Fibroblast of pulmonary artery (primary cell): ENCODE results near the gene LAMA3.
A peak's percentile ranks its signal among the peaks of the same experiment; 100 is the strongest.

Experiments
- DNase-seq: peaks from one replicate; pipeline ENCODE4 v3.0.0-alpha.2; 2010; ENCODE audit warnings: low read depth
- H3K4me3 ChIP-seq: replicated peaks from 2 replicates; pipeline ENCODE4 v1.5.1; 2011; ENCODE audit warnings: low read depth, mild to moderate bottlenecking, control low read depth, low read length, moderate library complexity
- CTCF ChIP-seq: IDR thresholded peaks from 2 replicates; pipeline ENCODE4 v1.5.1; 2011; ENCODE audit warnings: mild to moderate bottlenecking, control low read depth, low read length, inconsistent platforms; ENCODE audit errors: missing control alignments

LAMA3 gene

DNA sequence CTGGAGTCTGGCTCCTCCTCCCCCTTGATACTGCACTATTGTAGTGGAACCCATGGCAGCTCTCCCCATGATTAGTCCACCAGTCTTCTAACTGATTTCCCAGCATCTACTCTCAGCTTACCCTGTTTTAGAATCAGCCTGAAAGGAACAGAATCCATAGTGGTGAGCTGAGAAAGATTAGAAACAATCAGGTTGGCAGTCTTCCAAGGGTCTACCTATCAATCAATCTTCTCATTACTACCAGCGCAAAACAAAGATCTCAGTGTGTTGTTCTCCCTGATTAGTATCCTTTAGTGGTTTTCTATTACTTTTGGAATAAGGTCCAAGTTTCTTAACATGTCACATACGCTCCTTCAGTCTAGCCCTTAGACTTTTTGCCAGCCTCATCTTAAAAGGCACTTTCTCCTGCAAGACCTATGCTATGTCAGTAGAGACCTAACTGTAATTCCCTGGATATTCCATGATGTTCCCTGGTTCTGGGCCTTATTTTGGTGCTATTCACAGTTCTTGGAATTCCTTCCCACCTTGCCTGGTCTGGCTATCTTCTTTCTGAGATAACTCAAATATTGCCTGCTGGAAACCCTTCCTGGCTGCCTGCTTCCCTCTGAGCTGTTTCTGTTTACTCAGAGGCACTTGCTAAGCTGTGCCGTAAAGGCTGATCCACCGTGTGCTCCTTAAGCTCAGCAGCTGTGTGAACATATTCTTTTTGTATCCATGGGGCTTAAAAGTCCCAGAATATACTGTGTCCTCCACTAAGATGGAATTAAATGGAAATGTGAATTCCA is 32.6 kb downstream of the LAMA3 start:
- DNase-seq: no peak
- no peak overlapping the region for H3K4me3 ChIP-seq
- no peak for TF ChIP-seq CTCF

- H3K4me3 ChIP-seq: no peak overlapping the region
- DNase-seq: peak; percentile 39
- TF ChIP-seq CTCF: no peak
Measured at GRCh38 chr18:23722646-23723045, 33.4 kb downstream of the LAMA3 start.

DNA sequence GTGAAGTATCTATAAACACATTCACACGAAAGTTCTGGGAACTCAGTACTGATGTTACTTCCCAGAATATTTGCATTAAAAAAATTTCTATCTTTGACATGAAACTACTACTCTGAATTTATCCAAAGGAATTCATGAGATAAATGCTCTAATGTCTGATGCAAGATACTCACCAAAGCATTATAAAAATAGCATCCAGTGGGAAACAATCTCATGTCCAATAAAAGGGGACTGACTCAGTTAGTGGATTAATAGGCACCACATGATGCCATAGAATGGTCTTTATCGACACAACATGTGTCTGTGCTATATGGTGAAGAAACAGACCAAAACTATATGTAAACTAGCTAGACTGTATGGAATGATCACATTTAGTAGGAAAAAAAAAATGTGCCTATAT is 33.9 kb downstream of the LAMA3 start:
- DNase-seq: peak; percentile 44
- TF ChIP-seq CTCF: no peak

GRCh38 chr18:23724681-23725080 is 35.4 kb downstream of the LAMA3 start:
- no peak overlapping the region for H3K4me3 ChIP-seq
- TF ChIP-seq CTCF: no peak
- no peak for DNase-seq

More for the DNA sequence above, 33.9 kb downstream of the LAMA3 start:
- H3K4me3 ChIP-seq: no peak overlapping the region

DNA sequence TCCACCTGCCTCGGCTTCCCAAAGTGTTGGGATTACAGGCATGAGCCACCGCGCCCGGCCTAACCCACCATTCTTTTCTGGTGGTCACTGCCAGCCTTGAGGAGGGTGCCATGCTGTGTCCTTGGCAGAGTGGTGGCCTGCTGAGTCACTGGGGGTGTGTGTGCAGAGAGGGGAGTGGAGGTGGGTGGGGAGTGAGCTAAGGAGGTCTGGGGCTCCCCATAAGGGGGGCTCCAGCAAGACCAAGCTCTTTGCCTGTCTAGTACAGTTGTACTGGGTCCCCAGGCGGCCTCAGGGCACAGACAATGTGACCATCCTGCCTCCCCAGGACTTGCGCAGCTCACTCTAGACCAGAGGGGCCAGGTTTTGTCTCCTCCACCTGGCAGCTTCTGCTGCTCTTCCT is 36.1 kb downstream of the LAMA3 start:
- H3K4me3 ChIP-seq: no peak overlapping the region
- TF ChIP-seq CTCF: no peak
- DNase-seq: no peak

DNA sequence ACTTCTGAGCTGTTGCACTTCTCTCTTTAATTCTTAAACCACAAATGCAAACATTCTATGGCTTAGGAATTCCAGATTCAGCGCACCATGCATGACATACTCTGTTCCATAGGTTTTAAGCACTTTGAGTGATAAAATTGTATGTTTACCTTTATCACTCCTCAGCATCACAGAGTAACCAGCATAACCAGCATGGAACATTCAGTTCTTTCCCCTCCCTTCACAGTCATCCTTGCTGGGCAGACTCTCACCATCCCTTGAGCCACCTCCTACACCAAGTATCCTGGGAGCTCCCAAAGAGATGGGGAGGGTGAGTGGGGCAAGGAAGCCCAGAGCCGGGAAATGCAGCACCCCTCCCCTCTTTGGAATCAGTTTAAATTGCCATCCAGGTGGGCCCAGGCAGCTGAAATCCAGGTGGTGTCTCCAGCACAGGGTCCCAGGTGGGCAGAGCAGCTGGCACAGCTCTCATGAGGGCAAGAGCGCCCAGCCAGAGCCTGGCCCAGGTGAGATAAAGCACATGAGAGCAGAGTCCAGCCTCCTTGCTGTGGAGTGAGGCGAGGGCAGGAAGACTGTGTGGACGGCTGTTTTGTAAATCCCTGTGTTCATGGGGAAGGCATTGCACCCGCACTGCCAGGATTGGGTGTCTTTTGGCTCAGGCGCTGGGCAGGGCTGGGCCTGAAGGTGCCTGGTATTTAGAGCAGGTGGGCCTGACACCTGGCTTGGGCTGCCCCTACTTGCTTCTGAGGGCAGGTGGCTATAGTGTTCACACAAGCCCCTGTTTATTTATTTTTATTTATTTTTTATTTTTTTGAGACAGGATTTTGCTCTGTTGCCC is 36.8 kb downstream of the LAMA3 start:
- no peak for DNase-seq

More for the DNA sequence above, 36.8 kb downstream of the LAMA3 start:
- no peak for TF ChIP-seq CTCF
- no peak overlapping the region for H3K4me3 ChIP-seq
